HepG2 (cell line): Measurements from ENCODE around the gene BCL2L1. TPM values are rescaled to one million over a fixed set of nuclear protein-coding genes. Genes with fewer than 3 reads are reported as not detected.

Experiments
- ARNT ChIP-seq: fragments of 450-650 bp; IDR thresholded peaks from 2 replicates; pipeline ENCODE4 v1.6.1; 2017
- DNMT1 ChIP-seq: sonication (generic); formaldehyde crosslinking; IDR thresholded peaks from 2 replicates; pipeline ENCODE4 v1.5.1; 2020; ENCODE audit warnings: mild to moderate bottlenecking, missing genetic modification reagents
- FOXJ3 ChIP-seq: sonication (generic); formaldehyde crosslinking; IDR thresholded peaks from 2 replicates; pipeline ENCODE4 v1.4.0; 2020; ENCODE audit warnings: missing genetic modification reagents, mild to moderate bottlenecking, borderline replicate concordance
- NFE2L2 ChIP-seq: fragments of 150-350 bp; IDR thresholded peaks from 2 replicates; pipeline ENCODE4 v1.6.1; 2014; ENCODE audit warnings: low read length
- PAF1 ChIP-seq: IDR thresholded peaks from 2 replicates; pipeline ENCODE4 v1.6.1; 2016; ENCODE audit warnings: missing genetic modification reagents, missing compliant biosample characterization
- PBX3 ChIP-seq: sonication (generic); formaldehyde crosslinking; IDR thresholded peaks from 2 replicates; pipeline ENCODE4 v1.8.1; 2023; ENCODE audit warnings: missing genetic modification reagents, inconsistent platforms, borderline replicate concordance
- SATB2 ChIP-seq: sonication (generic); formaldehyde crosslinking; IDR thresholded peaks from 2 replicates; pipeline ENCODE4 v1.5.0; 2020; ENCODE audit warnings: missing genetic modification reagents
- TERF1 ChIP-seq: sonication (generic); formaldehyde crosslinking; IDR thresholded peaks from 2 replicates; pipeline ENCODE4 v1.8.0; 2022; ENCODE audit warnings: mild to moderate bottlenecking, missing genetic modification reagents, moderate library complexity
- TFAP4 ChIP-seq: sonication (generic); IDR thresholded peaks from 2 replicates; pipeline ENCODE4 v1.6.1; 2016; ENCODE audit warnings: low read depth, borderline replicate concordance
- ZMAT5 ChIP-seq: sonication (generic); formaldehyde crosslinking; IDR thresholded peaks from 2 replicates; pipeline ENCODE4 v1.5.0; 2020; ENCODE audit warnings: mild to moderate bottlenecking, low read depth, missing genetic modification reagents, borderline replicate concordance
- ZNF142 ChIP-seq: sonication (generic); formaldehyde crosslinking; IDR thresholded peaks from 2 replicates; pipeline ENCODE4 v1.4.0; 2020; ENCODE audit warnings: missing genetic modification reagents
- ZNF17 ChIP-seq: sonication (generic); formaldehyde crosslinking; IDR thresholded peaks from 2 replicates; pipeline ENCODE4 v1.5.0; 2020; ENCODE audit warnings: mild to moderate bottlenecking, missing genetic modification reagents
- ZNF580 ChIP-seq: IDR thresholded peaks from 2 replicates; pipeline ENCODE4 v1.6.1; 2016; ENCODE audit warnings: low read depth, borderline replicate concordance
- ZNF619 ChIP-seq: sonication (generic); formaldehyde crosslinking; IDR thresholded peaks from 2 replicates; pipeline ENCODE4 v1.4.0; 2020; ENCODE audit warnings: mild to moderate bottlenecking, missing genetic modification reagents
- ZNF737 ChIP-seq: sonication (generic); formaldehyde crosslinking; IDR thresholded peaks from 2 replicates; pipeline ENCODE4 v1.5.0; 2020; ENCODE audit warnings: missing genetic modification reagents, mild to moderate bottlenecking, borderline replicate concordance
- ZNF850 ChIP-seq: sonication (generic); formaldehyde crosslinking; conservative IDR thresholded peaks from 2 replicates; pipeline ENCODE4 v1.9.0; 2021; ENCODE audit warnings: mild to moderate bottlenecking, missing genetic modification reagents
- ZNF878 ChIP-seq: sonication (generic); formaldehyde crosslinking; IDR thresholded peaks from 2 replicates; pipeline ENCODE4 v1.8.1; 2023; ENCODE audit warnings: mild to moderate bottlenecking, missing genetic modification reagents, moderate library complexity
- polyA plus RNA-seq, 8 experiments: library from polyadenylated mRNA; depleted of rRNA in 3 of 8; stranded (reverse) in 7 of 8; unstranded in 1 of 8; fragments of >200 nt; fragmentation: Illumina TruSeq in 4 of 8; extraction: Trizol in 4 of 8; gene quantifications; 2 replicates each; pipeline versions ENCODE4 v1.2.1 to v1.2.3, GENCODE V29; 2011 to 2016; ENCODE audit warnings: low read depth in 4 of 8, missing spikeins in 1 of 8, mixed read lengths in 1 of 8; ENCODE audit not compliant: insufficient read depth in 1 of 8
- total RNA-seq, 5 experiments: library from RNA; depleted of rRNA; stranded (reverse); fragments of >200 nt; fragmentation: Illumina TruSeq; extraction: Trizol; gene quantifications; 2 replicates each; pipeline ENCODE4 v1.2.3, GENCODE V29; 2016; ENCODE audit warnings: low read depth in 1 of 5

BCL2L1 gene
- total and polyA plus RNA-seq, 2 of the 13 experiments (the other 11 are each of a cell fraction or from before 2014, with no cell fraction given): 164 to 258 TPM

GRCh38 chr20:31723319-31724078 lies 831 bp upstream of the BCL2L1 start (continued):
- TF ChIP-seq ZNF142 (CRISPR knock-in tag): peak; percentile 52
- no peak for TF ChIP-seq ZNF737
- no peak for TF ChIP-seq NFE2L2
- TF ChIP-seq ZMAT5 (CRISPR knock-in tag): peak; percentile 67; the same call in 1 of the 2 replicates
- peak; percentile 99 for TF ChIP-seq ZNF619
- TF ChIP-seq TFAP4: peak; percentile 77
- peak; percentile 75; the same call in 1 of the 2 replicates for TF ChIP-seq SATB2 (CRISPR knock-in tag)
- TF ChIP-seq TERF1 (CRISPR knock-in tag): no peak
- peak; percentile 44 for TF ChIP-seq FOXJ3 (CRISPR knock-in tag)
- TF ChIP-seq ARNT: no peak
- peak; percentile 94 for TF ChIP-seq ZNF850
- TF ChIP-seq PBX3 (CRISPR knock-in tag): peak; percentile 75; the same call in 1 of the 2 replicates
- peak; percentile 21; the same call in 1 of the 2 replicates for TF ChIP-seq ZNF878 (CRISPR knock-in tag)
- TF ChIP-seq DNMT1 (CRISPR knock-in tag): no peak; the same call in 1 of the 2 replicates
- TF ChIP-seq ZNF580 (CRISPR knock-in tag): peak; percentile 75; the same call in 1 of the 2 replicates
- TF ChIP-seq PAF1 (CRISPR knock-in tag): no peak
- no peak for TF ChIP-seq ZNF17 (CRISPR knock-in tag)
